GM18499 (cell line): Measurements from ENCODE around the gene PPP1R3C.

ENCODE experiments used
- ATAC-seq: cut with Tn5 transposase; IDR thresholded peaks from one replicate; pipeline ENCODE4 v1.9.1; 2021; ENCODE audit warnings: moderate number of reproducible peaks; ENCODE audit not compliant: insufficient read depth, unreplicated experiment

PPP1R3C gene

DNA sequence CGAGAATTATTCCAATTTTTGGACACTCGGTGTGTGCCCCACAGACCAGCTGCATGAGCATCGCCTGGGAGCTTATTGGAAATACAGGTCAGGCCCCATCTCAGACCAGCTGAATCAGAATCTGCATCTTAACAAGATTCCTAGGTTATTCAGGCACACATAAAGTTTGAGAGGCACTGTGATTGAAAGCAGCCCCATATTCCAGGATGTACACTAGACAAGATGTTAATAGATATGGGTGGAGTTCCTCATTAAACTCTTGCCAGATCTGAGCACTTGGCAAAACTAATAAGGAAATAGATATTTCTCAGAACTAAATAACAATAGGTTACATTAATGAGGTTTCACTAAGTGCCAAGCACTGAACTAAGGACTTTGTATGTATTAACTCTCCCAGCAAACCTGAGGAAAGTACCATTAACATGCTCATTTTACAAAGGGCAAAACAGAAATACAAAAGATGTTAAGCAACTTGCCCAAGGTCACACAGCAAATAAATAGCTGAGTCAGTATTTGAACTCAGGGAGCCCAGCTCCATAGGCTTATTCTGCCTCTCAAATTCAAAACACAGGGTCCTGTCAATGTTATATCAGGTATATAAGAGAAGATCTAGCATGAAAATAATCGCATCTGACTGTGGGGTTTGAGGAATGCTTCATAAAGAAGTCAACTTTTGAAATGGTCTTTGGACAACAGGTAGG lies 29.9 kb downstream of the PPP1R3C start:
- no peak for ATAC-seq

DNA sequence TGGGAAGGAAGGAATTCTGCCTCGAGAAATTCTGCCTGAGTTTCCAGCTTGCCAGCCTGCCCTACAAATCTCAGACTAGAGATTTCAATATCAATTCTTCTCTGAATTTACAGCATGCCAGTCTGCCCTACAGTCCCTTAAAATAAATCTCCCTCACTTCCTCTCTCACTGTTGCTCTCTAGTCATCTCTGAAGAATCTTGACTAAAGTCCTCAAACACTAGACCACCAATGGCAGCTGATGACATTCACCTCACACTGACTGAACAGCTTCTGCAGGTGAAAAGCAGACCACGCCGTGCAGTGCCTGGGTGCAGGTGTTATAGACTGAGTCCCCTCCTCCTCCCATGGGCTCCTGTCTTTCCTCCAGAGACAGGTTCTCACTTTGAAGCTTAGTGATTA lies 30.4 kb downstream of the PPP1R3C start:
- ATAC-seq = no peak

DNA sequence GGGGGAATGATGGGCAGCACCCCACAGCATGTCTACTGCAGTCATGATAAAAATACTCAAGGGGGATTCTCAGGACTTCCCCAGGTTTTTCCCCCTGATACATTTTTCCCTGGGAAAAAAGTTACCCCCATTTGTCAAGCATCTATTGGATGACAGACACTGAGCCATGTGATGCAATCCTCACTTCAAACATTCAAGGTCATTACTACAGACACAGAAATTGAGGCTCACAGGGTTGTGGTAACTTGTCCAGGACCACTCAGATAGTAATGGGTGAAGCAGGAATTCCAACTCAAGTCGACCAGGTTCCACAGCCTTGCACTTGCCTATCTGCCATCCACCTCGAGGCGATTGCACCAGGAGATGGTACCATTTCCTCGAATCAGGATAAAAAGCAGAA lies 31.7 kb downstream of the PPP1R3C start:
- ATAC-seq = no peak

DNA sequence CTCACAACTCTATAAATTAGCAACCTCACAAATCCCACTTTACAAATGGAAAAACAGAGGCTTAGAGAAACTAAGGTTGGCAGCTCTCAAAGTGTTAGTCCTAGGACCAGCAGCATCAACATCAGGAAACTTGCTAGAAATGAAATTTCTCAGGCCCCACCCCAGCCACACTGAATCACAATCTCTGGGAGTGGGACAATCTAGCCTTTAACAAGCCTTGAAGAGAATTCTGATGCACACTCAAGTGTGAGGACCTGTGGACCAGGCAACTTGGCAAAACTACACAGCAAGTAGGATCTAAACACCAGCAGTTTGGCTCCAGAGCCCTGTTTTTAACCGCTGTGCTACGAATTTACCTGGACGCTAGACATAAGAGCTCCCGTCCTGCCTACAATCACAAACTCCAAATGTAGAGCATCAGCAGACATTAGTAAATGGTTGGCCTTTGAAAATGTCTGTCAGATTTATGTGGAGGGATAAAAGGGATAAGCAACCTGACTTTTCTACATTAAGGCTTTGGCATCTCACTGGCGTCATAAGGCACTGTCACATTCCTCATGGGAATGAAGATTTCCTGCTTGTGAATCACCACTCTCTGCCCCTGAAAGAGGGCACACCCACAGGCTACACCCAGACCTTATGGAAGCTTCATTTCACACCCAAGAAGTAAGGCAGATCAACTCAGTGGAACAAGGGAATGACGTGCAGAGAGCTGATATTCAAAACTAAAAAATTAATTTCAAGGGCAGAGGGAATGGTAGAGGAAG lies 34.5 kb downstream of the PPP1R3C start:
- no peak for ATAC-seq

DNA sequence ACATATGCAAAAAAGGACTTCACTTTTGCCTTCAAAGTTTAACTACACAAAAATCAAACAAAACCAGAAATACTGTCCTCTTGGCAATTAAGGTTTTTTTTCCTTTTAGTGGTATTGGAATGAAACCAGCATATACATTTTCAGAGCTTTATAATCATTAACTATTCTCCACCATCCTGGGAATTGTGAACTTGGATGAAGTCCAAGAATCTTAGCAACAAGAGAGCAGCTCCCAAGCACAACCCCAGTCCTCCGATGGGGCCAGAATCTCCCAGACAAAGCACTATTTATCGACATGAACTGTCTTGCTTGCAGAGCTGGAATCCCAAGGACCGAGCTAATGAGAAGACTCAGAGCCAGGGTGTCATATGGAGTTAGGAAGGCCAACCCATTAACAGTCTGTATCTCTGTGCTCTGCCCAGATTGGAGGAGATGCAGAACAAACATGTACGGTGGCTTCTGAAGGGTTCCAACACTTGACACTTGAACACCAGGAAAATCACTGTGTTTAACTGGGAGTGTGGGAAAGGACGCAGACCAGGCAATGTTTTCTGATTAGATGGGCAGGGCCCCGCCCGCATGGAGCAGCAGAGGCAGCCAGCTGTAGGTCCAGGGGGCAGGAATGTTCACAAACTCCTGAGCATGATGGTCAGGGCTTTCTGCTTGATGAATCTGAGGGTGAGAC lies 35.5 kb downstream of the PPP1R3C start:
- no peak for ATAC-seq

DNA sequence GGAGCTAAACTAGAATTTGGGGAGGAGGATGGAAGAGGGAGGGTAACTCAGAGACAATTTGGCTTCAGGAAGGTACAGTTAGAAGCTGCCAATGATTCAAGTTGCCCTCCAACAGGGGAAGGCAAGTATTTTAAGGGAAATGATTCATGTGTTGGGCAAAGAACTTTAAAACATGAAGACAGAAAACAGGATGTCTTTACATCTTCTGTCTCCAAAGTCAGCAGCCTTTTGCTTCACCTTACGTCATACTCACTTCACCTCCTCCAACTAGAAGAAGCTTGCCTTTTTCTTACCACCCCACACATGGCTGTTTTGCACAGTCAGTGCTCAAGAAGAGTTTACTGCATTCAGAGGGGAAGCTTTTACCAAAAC lies 36.1 kb downstream of the PPP1R3C start:
- no peak for ATAC-seq

DNA sequence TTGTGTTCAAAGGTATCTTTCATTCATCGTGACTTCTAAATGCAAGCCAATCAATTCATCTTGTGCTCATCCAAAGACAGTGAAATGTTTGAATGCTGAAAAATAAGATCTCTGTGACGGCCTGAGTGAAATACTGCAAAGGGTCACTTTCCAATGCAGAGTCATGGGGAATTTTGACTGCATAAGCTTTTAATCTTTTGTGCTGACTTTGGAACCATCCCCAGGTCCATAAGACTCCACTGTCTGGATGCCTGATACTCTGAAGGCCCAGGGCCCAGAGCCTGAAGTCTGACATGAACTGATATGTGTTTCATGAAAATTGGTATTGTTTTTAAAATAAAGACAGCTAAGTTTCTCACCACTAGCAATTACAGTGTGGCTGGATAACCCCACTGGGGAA lies 39.0 kb downstream of the PPP1R3C start:
- no peak for ATAC-seq

DNA sequence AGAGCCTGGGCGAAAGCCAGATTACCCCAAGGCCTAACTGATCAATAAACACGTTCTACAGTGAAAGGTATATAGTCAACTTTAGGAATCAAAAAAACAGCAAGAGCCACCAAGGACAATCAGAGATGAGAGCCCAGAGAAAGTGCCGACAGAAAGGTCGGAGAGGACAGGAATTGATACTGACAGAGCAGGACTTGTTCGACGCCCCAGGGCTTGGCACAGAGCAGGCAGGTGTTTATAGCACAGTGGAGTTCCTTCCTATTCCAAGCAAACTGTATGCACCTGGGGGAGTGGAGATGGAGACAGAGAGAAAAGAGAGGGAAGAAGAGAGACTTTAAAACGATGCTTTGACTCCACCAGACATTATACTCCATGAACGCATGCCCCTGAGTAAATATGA lies 39.5 kb downstream of the PPP1R3C start:
- ATAC-seq = no peak

DNA sequence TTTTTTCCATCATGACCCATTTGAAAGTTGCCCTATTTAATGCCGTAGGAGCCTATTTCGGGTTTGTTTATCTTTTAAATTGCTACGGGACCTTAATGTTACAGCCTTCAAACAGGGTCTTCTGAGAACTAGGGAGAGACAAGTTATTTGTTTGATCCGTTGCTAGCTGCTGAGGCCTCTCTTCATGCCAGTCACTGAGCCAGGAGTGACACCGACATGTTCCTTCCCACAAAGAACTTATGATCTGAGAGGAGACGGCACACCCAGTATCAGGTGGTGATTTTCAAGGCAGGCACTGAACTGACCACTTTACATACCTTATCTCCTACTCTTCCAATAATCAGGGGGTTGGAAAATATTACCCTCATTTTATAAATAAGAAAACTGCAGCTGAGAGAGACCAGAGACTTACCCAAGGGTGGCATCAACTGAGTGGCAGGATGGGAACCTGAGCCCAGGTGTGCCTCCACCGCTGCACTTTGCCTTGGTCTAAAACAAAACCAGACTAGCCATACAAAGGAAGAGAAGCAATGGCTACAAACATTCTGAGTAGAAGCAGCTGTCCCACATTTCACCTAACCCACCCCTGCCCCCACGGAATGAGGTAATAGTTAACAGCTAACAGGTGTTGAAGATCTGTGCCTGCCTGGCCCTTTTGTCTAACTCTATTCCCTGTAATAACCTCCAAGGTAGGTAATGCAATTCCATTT lies 40.5 kb downstream of the PPP1R3C start:
- no peak for ATAC-seq

DNA sequence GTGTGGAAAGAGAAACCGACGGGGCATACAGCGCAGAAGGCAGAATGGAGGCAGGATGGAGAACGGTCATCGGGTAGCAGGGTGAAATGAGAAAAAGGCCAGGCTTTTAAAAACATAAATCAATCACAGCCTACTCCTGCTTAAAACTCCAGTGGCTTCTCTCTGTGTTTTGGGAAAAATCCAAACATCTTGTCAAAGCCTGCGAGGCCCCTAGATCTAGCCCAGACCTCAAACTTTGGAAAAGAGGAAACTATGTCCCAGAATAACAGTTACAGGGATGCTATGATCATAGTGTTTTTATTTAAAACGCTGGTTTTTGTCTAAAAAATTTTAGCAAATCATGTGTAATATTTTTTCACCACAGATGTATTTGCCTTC lies 41.1 kb downstream of the PPP1R3C start:
- ATAC-seq = no peak

DNA sequence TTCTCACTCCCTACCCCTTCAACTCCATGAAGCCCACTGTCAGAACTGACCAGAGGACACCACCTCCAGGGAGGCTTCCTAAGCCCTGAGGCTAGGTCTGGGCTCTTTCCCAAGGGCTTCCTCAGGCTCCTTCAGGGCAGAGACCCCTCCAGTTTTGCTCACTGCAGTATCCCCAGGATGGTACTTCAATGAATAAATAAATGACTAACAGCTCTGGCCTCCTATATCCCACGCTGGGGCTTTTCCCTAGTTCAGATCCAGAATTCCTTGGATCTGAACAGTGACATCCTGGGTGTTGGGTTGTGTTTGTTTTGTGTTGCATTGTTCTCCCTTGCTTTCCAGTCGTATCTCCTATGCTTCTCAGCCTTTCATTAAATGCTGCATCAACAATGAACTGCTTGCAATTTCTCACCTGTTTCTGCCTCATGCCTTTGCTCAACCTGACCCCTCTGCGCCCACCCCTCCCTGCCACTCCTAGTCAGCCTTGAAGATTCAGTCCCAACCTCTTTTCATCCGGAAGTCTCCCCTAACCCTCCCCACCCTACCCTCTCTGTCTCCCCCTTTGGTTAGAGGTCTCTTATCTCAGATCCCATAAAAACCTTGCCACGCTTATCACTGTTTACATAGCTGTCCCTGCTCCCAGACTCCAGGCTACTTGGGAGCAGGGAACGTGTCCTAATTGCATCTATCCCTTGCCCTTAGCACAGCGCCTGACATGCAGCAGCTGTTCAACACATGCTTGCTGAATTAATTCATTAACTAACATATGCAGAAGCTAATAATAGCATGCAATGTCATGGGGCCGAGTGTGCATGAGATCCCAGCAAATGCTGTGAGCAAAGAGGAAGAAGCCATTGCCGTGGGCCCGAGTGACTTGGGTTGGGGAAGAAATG lies 41.7 kb downstream of the PPP1R3C start:
- no peak for ATAC-seq

DNA sequence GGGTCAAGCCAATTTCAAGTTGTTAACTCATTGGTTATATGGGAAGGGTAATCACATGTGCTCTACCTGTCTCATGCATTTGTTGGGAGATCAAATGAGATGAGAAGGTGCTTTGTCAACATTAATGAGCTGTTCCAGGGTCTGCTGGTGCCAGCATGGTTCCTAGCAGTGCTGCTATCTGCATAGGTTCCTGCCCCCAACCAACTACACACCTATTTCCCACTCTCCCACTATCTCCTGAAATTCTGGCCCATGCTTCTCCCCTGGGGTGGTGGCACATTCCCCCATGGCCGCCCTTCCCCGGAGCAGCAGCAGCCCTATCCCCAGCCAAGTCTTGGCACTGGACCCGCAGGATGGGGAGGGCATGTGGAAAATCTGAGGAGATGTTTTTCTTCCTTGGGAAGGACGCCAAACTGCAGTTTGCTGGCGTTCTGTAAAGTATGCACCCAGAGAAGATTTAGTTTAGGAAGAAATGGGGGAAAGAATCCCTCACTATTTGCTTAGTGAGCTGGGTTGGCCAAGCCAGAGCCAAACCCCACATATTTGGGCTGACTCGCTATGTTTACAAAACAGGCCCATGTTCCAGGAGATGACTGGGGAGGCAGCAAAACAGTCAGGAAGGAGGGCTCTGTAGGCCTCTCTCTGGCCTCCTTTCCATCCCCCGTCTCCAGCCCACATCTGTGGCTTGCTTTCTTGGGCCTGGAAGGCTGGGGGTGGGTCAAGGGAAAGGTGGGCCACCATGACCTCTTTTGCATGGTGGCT lies 42.5 kb downstream of the PPP1R3C start:
- ATAC-seq = no peak

DNA sequence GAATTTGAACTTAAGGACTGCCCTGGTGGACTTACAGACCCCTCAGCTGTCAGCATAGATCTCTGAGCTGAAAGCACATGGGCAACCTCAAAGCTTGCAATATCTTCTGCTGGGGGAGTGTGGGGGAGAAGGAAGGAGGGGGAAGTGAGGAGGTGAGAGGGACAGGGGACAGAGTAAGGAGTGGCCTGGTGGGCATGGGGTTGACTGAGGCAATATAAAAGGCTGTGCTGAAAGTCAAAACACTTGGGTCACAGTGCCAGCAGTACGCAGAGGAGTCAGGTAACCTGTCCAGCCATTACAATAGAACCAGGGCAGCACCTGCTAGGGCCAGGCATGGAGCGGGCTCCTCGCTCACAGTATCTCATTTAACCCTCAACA lies 43.2 kb downstream of the PPP1R3C start:
- no peak for ATAC-seq

DNA sequence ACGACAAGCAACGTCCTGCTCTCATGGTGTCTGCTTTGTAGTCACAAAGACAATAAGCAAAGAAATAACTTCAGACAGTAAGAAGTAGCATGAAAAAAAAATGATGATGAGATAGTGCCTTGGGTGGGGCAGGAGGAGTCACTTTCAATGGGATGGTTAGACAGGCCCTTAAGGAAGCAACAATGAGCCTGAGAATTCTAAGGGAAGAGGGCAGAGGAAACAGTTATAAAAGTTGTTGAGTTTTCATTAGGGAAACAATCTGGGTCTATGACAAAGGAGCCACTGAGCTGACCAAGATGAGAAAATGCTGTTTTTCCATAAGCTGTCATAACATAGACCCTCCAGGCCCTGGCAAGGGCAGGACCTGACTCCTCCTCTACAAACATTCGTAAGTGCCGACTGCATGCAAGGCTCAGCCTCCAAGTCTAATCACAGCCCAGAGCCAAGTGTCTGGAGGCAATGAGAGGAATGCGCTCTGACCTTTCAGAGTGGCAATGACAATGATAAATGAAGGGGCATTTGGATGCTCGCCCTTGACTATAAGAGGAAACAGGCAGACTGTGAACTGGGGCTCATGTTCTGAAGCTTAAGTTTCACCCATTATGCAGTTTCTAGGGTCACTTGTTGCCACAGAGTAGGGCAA lies 43.7 kb downstream of the PPP1R3C start:
- ATAC-seq = no peak

DNA sequence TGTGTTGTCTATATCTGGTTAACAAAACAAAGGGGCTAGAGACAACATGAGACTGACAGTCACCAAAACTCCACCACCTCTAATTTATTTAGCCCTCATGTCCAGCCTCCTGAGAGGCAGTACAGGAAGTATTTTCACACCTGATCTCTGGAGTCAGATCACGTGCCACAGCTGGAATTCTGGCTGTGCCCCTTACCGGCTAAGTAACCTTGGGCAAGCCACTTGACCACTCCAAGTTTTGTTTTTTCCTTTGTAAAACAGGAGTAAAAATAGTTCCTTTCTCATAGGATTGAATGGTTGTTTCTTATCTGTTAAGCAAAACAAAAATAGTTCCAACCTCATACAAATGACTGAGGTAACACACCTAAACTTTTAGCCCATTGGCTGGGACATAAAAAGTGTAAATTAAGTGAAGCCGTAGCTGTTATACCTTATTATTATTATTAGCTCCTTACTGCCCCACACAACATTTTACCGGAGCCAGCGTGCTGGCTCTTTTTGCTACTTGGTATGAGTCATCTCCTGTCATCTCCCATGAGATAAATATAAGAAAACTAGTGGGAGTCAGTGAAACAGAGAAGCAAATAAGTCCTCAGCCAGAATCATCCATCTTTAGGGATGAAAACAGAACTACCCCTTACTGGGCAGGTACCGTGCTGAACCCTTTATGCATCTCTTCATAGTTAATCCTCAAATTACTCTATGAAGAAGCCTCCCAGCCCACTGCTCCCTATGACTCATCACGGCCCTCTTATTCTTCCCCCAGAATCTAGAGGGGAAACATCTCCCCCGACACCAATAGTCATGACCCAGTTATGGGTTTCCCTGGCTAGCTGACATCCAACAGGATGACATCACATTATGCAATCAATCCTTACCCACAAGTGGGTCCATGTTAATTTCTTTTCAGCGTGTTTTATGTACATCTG lies 44.9 kb downstream of the PPP1R3C start:
- ATAC-seq = no peak

DNA sequence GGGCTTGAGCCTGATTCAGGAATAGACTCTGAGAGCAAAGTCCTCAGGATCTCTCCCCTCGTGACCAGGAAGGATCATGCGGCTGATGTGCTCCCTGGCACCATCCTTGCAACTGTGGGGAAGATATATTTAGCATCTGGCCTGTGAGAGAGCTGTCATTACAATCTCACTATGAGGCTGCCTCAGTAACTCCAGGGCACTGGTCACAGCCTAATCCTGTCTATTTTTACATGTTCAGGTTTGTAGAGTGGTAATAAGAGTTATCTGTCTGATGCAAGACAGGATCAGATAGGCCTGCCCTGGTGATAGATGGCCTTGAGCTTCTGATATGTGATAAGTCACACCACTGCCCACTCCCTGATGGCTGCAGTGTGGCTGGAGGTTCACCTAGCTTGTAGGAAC lies 50.7 kb downstream of the PPP1R3C start:
- no peak for ATAC-seq

DNA sequence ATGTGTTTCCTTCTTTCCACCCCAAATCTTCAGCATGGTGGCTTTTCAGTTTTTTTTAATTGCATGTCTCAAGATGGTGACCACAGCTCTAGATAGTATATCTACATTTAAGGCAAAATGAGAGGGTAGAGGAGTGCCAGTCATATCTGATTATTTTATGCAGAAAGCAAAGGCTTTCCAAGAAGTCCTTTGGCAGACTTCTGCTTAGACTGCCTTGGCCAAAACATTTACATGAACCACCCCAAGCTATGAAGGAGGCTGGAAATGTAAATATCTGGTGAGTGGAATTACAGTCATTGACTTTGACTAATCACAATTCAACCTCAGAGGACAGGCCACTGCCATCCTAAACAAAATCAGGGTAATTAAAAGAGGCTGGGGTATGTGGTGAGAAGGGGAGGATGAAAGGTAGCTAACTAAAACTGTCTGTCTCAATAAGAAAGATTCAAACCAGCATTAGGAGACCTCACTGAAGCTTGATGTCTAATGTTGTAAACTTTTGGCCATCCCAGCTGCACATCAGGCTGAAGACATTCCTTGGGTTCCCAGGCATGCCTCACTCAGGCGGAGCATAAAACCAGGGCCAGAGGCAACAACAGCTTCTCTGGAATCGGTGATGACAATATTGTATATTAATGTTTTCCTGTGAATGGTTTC lies 53.4 kb downstream of the PPP1R3C start:
- ATAC-seq = no peak
